ENCODE measurements around the gene GPX4. TPM values are rescaled to one million over a fixed set of nuclear protein-coding genes. Genes with fewer than 3 reads are reported as not detected.

Gene GPX4
- total RNA-seq, 4 donors from 2014 or later = 616 to 907 (median 819) TPM

DNA sequence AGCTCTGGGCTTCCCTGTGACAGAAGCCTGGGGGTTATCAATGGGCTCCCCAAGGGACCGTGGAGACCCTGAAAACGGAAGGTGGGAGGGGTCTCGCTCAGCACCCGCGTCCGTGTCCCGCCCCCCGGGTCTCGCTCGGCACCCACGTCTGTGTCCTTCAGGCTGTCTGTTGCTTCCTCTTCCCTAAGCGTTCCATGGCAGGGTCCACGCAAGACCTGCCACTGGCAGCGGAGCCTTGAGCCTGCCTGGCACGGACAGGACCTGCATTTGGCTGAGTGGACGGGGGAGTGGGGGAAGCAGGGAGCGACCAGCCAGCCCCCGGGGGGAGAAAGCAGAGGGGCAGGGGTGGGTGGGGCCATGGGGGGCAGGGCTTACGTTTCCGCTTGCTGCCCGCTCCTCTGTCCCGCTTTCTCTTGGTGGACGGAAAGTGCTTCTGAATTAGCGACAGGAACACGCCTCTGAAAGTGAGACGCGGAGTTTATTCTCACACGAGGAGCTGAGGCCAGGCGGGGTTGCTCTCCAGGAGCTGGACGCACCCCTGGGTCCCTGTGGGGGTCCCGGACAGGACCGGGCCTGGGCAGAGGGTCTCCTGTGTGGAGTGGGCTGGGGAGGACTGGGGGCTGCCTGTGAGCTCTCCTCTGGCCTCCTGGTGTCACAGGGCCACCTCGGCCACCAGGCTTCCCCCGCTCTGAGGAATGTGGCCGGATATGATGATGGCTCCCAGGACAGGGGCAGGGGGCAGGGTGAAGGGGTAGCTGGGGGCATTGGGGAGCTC is 12.0 kb downstream of the GPX4 start:
- peaks cover 5 to 12% of the 10 kb centered on the region in 2 donors for H3K4me1 ChIP-seq
- H3K9me3 ChIP-seq = no peaks in the 10 kb centered on the region
- H3K27me3 ChIP-seq = no peaks in the 10 kb centered on the region
- H3K4me3 ChIP-seq = no peak overlapping the region
- H3K36me3 ChIP-seq = peaks cover 0 to 54% of the 10 kb centered on the region in 2 donors
- intact Hi-C loops (cut with DNase I; ENCODE audit: low total_unique reads) = no loop called here
- ATAC-seq (no peak), DNase-seq (no peak)
- TF ChIP-seq, protein P1, sequence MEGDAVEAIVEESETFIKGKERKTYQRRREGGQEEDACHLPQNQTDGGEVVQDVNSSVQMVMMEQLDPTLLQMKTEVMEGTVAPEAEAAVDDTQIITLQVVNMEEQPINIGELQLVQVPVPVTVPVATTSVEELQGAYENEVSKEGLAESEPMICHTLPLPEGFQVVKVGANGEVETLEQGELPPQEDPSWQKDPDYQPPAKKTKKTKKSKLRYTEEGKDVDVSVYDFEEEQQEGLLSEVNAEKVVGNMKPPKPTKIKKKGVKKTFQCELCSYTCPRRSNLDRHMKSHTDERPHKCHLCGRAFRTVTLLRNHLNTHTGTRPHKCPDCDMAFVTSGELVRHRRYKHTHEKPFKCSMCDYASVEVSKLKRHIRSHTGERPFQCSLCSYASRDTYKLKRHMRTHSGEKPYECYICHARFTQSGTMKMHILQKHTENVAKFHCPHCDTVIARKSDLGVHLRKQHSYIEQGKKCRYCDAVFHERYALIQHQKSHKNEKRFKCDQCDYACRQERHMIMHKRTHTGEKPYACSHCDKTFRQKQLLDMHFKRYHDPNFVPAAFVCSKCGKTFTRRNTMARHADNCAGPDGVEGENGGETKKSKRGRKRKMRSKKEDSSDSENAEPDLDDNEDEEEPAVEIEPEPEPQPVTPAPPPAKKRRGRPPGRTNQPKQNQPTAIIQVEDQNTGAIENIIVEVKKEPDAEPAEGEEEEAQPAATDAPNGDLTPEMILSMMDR (IDR thresholded peaks at IDR 0.05 in 4 of 5, conservative IDR thresholded peaks at IDR 0.05 in 1 of 5) = no peak
- TF ChIP-seq POLR2A (IDR thresholded peaks at IDR 0.05) = no peak
- in situ Hi-C loops (cut with MboI; ENCODE audit: low sequenced_read_pairs in 4 of 4) = loop anchor here in 3 of 4 donors (5.0 to 10.0 kb wide), 2 partner anchors 76 to 79 kb away; no protein-coding TSS in a partner anchor
- H3K27ac ChIP-seq = no peak overlapping the region

DNA sequence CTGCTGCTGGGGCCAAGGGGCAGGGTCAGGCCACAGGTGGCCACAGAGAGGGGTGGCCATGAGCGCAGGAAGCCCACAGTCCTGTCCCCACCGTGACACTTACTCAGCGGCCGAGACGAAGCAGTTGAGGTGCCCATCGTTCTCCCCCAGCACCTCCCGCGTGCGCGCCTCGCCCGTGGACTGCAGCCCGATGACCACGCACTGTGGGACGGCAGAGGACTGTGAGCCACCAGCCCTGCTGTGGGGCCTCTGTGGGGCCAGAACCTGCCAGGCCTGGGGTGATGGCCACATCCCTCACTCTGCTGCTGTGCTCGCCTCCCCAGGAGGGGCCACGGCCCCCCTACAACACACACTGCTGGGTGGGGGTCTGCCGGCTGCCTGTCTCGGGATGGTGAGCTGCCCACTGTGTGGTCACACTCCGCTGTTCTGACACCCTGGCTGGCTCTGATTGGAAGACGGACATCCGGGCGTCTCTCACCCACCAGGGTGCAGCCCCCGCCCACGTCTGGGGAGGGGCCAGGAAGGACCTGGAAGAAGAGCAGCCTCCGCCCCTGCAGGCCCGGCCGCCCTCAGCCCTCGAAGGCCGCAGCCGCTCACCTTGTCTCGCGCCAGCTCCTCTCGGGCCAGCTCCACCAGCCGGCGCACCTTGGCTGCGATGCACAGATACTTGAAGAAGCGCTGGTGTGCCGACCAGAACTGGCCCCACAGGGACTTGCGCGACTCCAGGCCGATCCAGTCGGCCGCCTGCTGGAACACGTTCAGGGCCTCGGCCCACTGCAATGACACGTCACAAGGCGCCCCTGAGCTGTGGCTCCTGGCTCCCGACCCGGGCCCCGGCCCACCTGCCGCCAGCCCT is 13.2 kb downstream of the GPX4 start:
- no peak for DNase-seq
- Histone ChIP-seq H3K4me1 (peaks cover 5 to 12% of the 10 kb centered on the region in 2 donors), H3K4me3 (no peak overlapping the region), H3K36me3 (peaks cover 0 to 65% of the 10 kb centered on the region in 2 donors), H3K27me3 (no peaks in the 10 kb centered on the region), H3K27ac (no peak overlapping the region), H3K9me3 (no peaks in the 10 kb centered on the region)
- TF ChIP-seq, protein P1 (IDR thresholded peaks at IDR 0.05 in 4 of 5, conservative IDR thresholded peaks at IDR 0.05 in 1 of 5) = no peak
- TF ChIP-seq POLR2A (IDR thresholded peaks at IDR 0.05) = no peak
- intact Hi-C loops (cut with DNase I; ENCODE audit: low total_unique reads) (no loop called here), in situ Hi-C loops (cut with MboI; ENCODE audit: low sequenced_read_pairs in 4 of 4) (loop anchor here in 3 of 4 donors (5.0 to 10.0 kb wide), 2 partner anchors 75 to 78 kb away; no protein-coding TSS in a partner anchor)
- no peak for ATAC-seq

DNA sequence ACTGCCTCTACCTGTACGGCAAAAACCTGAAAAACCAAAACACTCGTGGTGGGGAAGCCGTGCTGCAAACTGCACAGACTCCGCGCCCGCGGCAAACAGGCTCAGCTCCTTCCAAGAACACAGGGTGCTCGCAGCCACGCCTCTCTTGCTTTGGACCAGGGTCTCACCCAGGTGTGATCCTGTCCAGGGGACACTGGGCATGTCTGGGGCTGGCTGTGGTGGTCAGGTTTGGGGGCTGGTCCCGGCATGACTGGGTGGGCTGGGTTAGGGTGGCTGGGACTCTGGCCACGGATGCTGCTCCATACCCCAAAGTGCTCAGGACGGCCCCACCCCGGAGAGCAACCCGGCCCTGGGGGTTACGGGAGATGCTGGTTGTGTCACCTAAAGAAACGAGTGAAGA is 13.9 kb downstream of the GPX4 start:
- Histone ChIP-seq H3K4me1 (peaks cover 5 to 12% of the 10 kb centered on the region in 2 donors), H3K27ac (no peak overlapping the region), H3K27me3 (no peaks in the 10 kb centered on the region), H3K9me3 (no peaks in the 10 kb centered on the region), H3K36me3 (peaks cover 0 to 72% of the 10 kb centered on the region in 2 donors), H3K4me3 (no peak overlapping the region)
- in situ Hi-C loops (cut with MboI; ENCODE audit: low sequenced_read_pairs in 4 of 4) = loop anchor here in 3 of 4 donors (5.0 to 10.0 kb wide), 2 partner anchors 75 to 77 kb away; no protein-coding TSS in a partner anchor
- ATAC-seq (no peak), DNase-seq (no peak)
- no peak for TF ChIP-seq POLR2A (IDR thresholded peaks at IDR 0.05)
- TF ChIP-seq, protein P1 (IDR thresholded peaks at IDR 0.05 in 4 of 5, conservative IDR thresholded peaks at IDR 0.05 in 1 of 5) = no peak
- intact Hi-C loops (cut with DNase I; ENCODE audit: low total_unique reads) = no loop called here

DNA sequence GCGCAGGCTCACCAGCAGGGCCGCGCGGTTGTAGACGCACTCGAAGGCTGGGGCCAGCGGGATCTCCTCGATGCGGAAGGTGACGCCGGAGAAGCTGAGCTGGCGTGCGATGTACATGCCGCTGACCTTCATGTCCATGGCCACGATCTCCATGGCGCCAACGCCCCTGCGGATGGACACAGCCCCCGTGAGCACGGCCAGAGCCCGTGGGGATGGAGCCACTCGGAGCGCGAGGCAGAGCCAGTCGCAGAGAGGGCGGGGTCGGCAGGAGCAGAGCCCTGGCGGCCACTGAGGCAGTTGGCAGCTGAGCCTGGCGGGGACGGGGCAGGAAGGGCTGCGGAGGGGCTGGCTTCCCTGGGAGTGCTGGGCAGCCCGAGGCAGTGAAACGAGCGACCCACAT is 15.2 kb downstream of the GPX4 start:
- intact Hi-C loops (cut with DNase I; ENCODE audit: low total_unique reads) (no loop called here), in situ Hi-C loops (cut with MboI; ENCODE audit: low sequenced_read_pairs in 4 of 4) (loop anchor here in 3 of 4 donors (5.0 to 10.0 kb wide), 2 partner anchors 73 to 76 kb away; no protein-coding TSS in a partner anchor)
- no peak overlapping the region for H3K4me3 ChIP-seq
- H3K27ac ChIP-seq = no peak overlapping the region
- no peak for DNase-seq
- no peak for ATAC-seq
- TF ChIP-seq, protein P1 (IDR thresholded peaks at IDR 0.05 in 4 of 5, conservative IDR thresholded peaks at IDR 0.05 in 1 of 5) = no peak
- no peak for TF ChIP-seq POLR2A (IDR thresholded peaks at IDR 0.05)
- H3K27me3 ChIP-seq = no peaks in the 10 kb centered on the region
- no peaks in the 10 kb centered on the region for H3K9me3 ChIP-seq
- peaks cover 0 to 85% of the 10 kb centered on the region in 2 donors for H3K36me3 ChIP-seq
- no peaks in the 10 kb centered on the region for H3K4me1 ChIP-seq
